Mononuclear cell (primary cell): ENCODE results near the gene SORCS2. TPM values are rescaled to one million over a fixed set of nuclear protein-coding genes. Genes with fewer than 3 reads are reported as not detected.

Experiments used
- H3K27me3 ChIP-seq: 2 replicates; pipeline ENCODE4 v1.6.0; 2011; ENCODE audit warnings: low read length, control low read depth; ENCODE audit not compliant: insufficient read depth
- H3K4me1 ChIP-seq: 2 replicates; pipeline ENCODE4 v1.5.1; 2011; ENCODE audit warnings: mild to moderate bottlenecking, low read length, control low read depth; ENCODE audit not compliant: insufficient read depth
- H3K4me3 ChIP-seq: 2 replicates; pipeline ENCODE4 v1.5.1; 2011; ENCODE audit warnings: mild to moderate bottlenecking, low read length, moderate library complexity
- H3K9me3 ChIP-seq: 2 replicates; pipeline ENCODE4 v1.5.1; 2011; ENCODE audit warnings: low read depth, mild to moderate bottlenecking, control low read depth, low read length
- total RNA-seq: library from RNA; depleted of rRNA; stranded (reverse); fragments of >200 nt; gene quantifications from one replicate; pipeline ENCODE4 v1.2.3, GENCODE V29; 2012

SORCS2 gene
- total RNA-seq, 1 donor: 0.10 TPM

- no peak overlapping the region for H3K4me3 ChIP-seq
- no peaks in the 10 kb centered on the region for H3K9me3 ChIP-seq
- H3K4me1 ChIP-seq: no peaks in the 10 kb centered on the region
- H3K27me3 ChIP-seq: no peaks in the 10 kb centered on the region
Measured at GRCh38 chr4:7352486-7352885, 160.1 kb downstream of the SORCS2 start.

GRCh38 chr4:7353046-7353790, 160.9 kb downstream of the SORCS2 start:
- Histone ChIP-seq H3K9me3 (no peaks in the 10 kb centered on the region), H3K27me3 (no peaks in the 10 kb centered on the region), H3K4me1 (no peaks in the 10 kb centered on the region), H3K4me3 (no peak overlapping the region)

GRCh38 chr4:7353846-7354610, 161.7 kb downstream of the SORCS2 start:
- Histone ChIP-seq H3K4me1 (no peaks in the 10 kb centered on the region), H3K4me3 (no peak overlapping the region), H3K27me3 (no peaks in the 10 kb centered on the region), H3K9me3 (no peaks in the 10 kb centered on the region)

- H3K4me3 ChIP-seq: no peak overlapping the region
- no peaks in the 10 kb centered on the region for H3K27me3 ChIP-seq
- no peaks in the 10 kb centered on the region for H3K4me1 ChIP-seq
- H3K9me3 ChIP-seq: no peaks in the 10 kb centered on the region
Measured at GRCh38 chr4:7354927-7355326, 162.6 kb downstream of the SORCS2 start.

- H3K27me3 ChIP-seq: no peaks in the 10 kb centered on the region
- H3K9me3 ChIP-seq: no peaks in the 10 kb centered on the region
- H3K4me3 ChIP-seq: no peak overlapping the region
- H3K4me1 ChIP-seq: no peaks in the 10 kb centered on the region
Measured at GRCh38 chr4:7355795-7356194, 163.5 kb downstream of the SORCS2 start.

- Histone ChIP-seq H3K9me3 (no peaks in the 10 kb centered on the region), H3K27me3 (no peaks in the 10 kb centered on the region), H3K4me3 (no peak overlapping the region), H3K4me1 (no peaks in the 10 kb centered on the region)
Measured at GRCh38 chr4:7356667-7357310, 164.5 kb downstream of the SORCS2 start.

GRCh38 chr4:7357323-7357722, 165.0 kb downstream of the SORCS2 start:
- H3K27me3 ChIP-seq: no peaks in the 10 kb centered on the region
- no peaks in the 10 kb centered on the region for H3K9me3 ChIP-seq
- no peak overlapping the region for H3K4me3 ChIP-seq
- H3K4me1 ChIP-seq: no peaks in the 10 kb centered on the region

GRCh38 chr4:7358100-7358735, 165.9 kb downstream of the SORCS2 start:
- Histone ChIP-seq H3K9me3 (no peaks in the 10 kb centered on the region), H3K4me1 (no peaks in the 10 kb centered on the region), H3K27me3 (no peaks in the 10 kb centered on the region), H3K4me3 (no peak overlapping the region)

GRCh38 chr4:7359400-7360062, 167.2 kb downstream of the SORCS2 start:
- Histone ChIP-seq H3K4me1 (no peaks in the 10 kb centered on the region), H3K9me3 (no peaks in the 10 kb centered on the region), H3K4me3 (no peak overlapping the region), H3K27me3 (no peaks in the 10 kb centered on the region)

GRCh38 chr4:7360806-7361205, 168.5 kb downstream of the SORCS2 start:
- Histone ChIP-seq H3K27me3 (no peaks in the 10 kb centered on the region), H3K4me3 (no peak overlapping the region), H3K9me3 (no peaks in the 10 kb centered on the region), H3K4me1 (no peaks in the 10 kb centered on the region)

GRCh38 chr4:7361280-7361895, 169.1 kb downstream of the SORCS2 start:
- Histone ChIP-seq H3K27me3 (no peaks in the 10 kb centered on the region), H3K4me3 (no peak overlapping the region), H3K4me1 (no peaks in the 10 kb centered on the region), H3K9me3 (no peaks in the 10 kb centered on the region)

- no peaks in the 10 kb centered on the region for H3K27me3 ChIP-seq
- H3K4me1 ChIP-seq: no peaks in the 10 kb centered on the region
- H3K9me3 ChIP-seq: no peaks in the 10 kb centered on the region
- H3K4me3 ChIP-seq: no peak overlapping the region
Measured at GRCh38 chr4:7362341-7362740, 170.0 kb downstream of the SORCS2 start.

GRCh38 chr4:7362862-7363430, 170.6 kb downstream of the SORCS2 start:
- no peaks in the 10 kb centered on the region for H3K27me3 ChIP-seq
- H3K9me3 ChIP-seq: no peaks in the 10 kb centered on the region
- H3K4me1 ChIP-seq: no peaks in the 10 kb centered on the region
- H3K4me3 ChIP-seq: no peak overlapping the region

GRCh38 chr4:7364979-7365378, 172.6 kb downstream of the SORCS2 start:
- H3K27me3 ChIP-seq: no peaks in the 10 kb centered on the region

More at GRCh38 chr4:7364979-7365378, 172.6 kb downstream of the SORCS2 start:
- no peaks in the 10 kb centered on the region for H3K9me3 ChIP-seq
- no peak overlapping the region for H3K4me3 ChIP-seq
- no peaks in the 10 kb centered on the region for H3K4me1 ChIP-seq
